Measurements from ENCODE around the gene SKAP1.
"Not testable (repeated sequence)": the region's sequence is repeated elsewhere in the genome, so short reads cannot be mapped to it uniquely, and the experiment has no call there.

SKAP1 gene

DNA sequence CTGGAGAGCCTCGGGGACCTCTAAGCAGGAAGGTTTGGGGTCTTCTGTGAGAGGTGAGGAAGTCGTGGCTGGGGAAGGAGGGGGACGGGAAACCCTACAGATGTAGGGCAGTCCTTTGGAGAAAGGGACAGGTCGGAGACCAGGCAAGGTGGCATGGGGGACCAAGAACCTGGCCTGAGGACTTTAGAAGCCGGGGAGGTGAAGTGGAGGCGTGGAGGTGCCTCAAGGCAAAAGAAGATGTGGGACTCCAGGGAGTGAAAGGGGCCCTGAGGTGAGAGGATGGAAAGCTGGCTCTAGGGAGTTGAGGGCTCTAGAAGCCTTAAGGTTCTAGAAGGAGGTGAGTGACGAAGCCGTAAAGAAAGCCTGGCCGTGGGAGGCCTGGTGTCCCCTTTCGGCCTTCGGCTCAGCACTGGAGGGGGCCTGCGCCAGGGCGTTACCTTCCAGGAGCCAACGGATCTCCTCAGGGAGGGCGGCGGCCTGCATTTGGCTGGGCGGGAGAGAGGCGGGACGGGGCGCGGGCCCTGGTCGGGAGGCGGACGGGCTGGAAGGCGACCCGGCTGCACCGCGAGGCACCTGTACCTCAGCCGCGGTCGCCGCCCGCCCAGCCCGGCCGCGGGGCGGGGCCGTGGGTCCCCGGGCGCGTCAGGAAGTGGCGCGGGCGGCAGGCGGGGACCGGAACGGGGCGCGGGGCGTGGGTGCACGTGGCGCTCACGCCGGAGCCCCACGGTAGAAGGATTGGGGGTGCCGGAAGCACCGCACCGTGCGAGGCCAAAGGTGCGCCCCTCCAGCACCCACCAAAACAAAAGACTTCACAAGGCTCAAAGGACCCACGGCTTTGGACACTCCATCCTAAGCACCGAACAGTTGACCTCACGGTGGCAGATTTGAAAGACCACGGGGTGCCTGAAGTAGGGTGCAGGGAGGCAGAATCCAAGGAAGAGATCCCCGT lies at the start of gene SKAP1:
SKAP1 (minus strand) TSS at position 577 of the 949 bp plus-strand sequence.
- no peak for DNase-seq

DNA sequence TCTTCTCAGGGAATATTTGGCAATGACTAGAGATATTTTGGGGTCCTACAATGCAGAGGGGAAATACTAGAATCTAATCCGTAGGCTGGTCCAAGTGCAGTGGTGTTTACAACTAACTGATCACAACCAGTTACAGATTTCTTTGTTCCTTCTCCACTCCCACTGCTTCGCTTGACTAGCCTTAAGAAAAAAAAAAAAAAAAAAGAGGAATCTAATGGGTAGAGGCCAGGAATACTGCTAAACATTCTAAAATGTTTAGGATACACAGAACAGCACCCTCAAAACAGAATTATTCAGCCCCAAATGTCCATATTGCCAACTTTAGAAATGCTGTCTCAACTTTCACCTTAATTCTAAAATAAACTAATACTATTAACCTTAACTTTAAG lies 49.0 kb upstream of the SKAP1 start:
- no peak for DNase-seq

DNA sequence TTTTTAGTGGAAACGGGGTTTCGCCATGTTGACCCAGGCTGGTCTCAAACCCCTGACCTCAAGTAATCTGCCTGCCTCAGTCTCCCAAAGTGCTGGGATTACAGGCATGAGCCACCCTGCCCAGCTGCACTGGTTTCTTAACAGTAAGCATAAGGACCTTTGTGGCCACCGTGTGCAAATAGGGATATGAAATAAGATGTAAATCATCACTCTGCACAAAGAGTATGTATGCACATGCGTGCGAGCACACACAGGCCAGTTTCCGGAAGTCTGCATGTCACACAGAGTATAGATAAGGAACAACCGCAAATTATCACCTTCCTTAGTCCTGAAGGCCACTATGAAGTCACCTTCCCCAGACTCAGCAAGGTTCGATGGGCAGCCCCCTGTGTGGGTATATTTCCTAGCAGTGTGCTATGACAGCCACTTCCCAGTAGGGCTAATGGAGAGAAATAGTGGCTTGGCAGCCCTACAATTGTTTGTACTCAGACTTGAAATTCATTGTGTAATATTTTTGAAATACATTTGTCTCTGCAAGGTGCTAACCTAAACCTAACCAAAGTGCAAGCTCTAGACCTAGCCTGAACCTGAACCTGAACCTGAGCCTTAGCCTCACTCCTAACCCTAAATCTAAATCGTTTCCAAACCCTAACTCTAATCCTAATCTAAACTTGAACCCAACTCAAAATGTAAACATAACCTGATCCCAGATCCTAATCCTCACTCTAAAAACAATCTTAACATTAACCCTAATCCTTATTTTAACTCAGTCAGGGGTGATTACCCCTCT lies 48.4 kb upstream of the SKAP1 start:
- no peak for DNase-seq

DNA sequence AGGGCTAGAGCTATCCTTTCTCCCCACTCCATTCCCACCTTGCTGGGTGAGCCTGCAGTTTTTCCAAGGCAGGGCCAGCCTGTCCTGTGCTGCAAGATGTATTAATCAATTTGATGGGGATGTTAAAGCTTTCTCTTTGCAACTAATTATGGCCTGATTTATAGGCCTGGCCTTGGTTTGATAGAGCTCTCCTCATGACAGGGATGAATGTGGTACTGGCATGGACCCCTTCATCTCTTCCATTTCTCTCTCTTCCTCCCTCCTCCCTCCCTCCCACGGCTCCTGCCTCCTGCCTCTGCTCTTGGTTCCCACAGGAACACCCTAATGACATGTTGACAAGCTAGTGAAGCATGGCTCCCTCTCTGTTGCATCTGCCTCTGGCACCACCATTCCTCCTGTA lies 47.2 kb upstream of the SKAP1 start:
- no peak for DNase-seq

DNA sequence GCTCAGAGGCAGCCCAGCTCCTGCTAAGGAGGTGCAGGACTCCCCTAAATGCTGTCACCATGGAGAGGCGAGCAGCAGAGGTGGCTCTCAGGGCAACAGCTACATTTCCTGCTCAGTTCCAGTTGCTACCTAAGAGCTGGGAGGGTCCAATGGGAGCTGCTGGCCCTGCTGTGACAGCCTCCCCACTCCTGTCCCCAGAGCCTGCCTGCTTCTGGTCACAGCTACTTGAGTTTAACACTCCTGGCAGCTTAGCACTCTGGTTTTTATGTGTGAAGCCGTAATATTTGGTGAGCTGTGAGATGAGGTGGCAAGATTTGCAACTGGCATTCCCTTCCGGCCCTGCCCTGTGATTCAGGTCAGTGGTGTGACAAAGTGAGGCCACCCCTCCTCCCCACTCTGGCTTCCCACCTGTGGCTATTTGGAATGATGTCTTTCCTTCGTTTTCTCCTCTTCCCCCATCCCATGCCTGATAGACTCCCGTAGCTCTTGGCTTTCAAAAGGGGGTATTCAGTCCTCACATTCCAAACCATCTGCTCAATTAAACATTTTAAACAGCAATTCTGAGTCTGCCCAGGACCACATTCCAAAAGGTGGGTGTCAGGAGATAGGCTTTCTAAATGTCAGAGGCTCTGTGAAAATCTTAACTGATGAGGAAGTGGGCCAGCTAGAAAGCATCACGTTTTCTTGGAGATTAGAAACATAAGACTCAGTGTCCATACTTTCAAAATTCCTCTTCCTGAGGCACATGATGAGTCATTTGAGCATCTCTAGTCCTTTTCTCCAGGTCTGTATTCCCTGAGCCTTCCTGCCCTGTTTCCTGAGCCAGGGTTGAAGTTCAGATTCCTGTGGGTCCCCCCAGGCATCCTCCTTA lies 42.6 kb upstream of the SKAP1 start:
- no peak for DNase-seq

DNA sequence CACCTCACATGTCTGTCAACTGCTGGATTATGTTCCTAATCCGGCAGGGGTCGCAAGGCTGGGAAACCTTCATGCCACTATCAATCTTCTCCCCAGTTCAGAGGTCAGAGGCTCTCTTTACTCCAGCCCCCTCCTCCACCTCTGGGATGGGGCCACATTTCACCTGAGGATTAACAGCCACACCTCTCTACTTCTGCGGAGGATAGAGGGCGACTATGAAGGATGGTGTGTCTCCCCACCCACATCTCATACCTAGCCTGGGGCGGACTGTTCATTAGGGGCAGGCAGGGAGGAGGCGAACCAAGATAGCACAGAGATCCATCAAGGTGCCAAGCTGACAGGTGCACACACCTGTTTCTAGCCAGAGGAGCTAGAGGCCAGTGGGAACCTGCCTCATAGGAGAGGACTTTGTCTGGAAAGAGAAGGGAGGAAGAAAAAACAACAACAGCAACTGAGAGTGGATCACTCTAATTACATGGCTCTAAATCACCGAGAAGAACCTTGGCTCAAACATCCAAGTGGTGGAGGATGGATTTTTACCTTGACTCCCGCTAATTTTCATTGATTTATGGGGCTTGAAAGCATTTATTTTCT lies 41.9 kb upstream of the SKAP1 start:
- no peak for DNase-seq

DNA sequence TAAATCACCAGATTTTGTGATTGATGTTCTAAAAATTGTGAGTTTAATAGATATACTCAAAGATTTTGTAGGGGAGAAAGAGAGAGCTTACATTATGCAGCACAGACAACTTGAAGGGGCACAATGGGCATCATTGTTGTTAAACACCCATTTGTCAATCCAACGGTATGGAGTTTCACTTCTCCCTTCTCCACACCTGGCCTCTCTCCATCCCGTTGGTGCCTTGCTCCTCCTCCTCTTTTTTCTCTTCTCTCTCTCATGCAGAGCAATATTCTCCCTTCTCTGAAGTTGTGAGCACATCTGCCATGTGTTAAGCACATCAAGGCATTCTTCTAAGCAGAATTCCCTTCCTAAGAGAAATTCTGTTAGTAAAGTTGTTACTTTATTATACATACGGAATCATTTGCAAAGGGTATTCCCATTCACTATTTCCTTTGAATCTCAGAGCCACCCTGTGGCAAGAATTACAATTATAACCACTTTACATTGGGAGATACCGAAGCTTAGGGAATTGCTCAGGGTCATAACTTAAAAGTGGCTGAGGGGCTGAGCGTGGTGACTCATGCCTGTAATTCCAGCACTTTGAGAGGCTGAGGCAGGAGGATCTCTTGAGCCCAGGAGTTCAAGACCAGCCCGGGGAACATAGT lies 40.5 kb upstream of the SKAP1 start:
- DNase-seq: no peak

DNA sequence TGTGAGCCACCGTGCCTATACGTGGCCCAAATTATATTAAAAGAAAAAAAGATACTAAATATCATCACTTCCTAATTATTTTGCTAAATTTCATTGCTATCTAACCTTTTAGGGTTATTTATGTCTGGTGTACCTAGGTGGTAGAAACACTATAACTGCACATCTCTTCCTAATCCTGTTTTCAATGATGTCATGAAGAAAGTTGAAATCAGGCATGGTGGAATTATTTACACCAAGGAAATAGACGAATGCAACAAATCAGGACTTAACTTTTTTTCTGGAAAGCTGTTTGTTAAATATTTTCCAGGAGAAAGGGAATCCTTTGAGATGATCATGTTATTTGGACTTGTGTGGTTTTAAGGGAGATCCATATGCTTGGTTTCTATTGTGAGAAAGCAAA lies 39.2 kb upstream of the SKAP1 start:
- no peak for DNase-seq

DNA sequence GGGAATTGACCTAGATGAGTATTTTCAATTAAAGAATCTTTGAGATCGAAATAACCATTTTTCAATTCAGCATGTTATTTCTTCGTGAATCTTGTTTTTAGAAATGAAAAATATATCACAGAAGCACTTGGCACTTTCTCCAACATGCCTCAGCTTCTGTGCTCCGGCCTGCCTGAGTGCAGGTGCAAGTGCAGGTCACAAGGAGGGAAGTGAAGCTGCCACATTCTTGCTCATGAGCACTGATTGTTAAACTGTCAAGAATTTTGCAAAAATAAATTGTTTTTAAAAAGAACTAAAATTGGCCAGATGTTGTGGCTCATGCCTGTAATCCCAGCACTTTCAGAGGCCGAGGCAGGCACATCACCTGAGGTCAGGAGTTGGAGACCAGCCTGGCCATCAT lies 38.3 kb upstream of the SKAP1 start:
- no peak for DNase-seq

DNA sequence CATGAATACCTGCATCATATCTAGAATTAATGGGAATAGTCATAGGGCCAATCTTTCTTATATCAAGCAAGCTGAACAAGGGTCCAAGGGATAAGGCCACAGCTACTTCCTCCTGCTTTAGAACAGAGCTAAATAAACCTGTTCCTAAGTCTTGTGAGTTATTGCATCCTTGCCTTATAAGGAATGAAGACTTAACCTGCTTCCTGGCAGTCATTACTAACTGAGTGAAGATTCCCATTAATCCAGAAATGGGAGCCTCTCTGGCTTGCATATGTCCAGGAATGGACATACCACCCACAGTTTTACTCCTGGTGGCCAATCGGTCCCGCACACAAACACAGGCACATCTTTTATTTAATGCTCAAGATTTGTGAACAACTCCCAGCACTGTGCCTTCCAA lies 35.9 kb upstream of the SKAP1 start:
- no peak for DNase-seq

DNA sequence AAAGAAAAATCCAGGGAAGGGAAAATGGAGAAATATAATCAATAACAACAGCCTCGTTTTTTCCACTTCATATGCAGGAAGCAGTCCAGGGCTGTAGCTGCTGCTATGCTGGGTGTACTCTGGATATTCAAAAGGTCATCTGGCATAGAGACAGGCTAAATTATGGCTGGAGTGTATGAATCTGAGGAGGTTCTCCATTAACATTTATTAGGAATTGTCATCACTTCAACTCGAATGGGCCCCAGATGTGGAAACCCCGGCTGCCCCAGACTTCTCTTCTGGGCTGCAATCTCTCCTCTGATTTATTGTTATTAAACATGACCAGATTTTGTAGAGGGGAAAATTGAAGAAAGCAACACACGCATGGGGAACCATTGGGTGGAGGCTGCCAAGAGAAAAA lies 33.5 kb upstream of the SKAP1 start:
- no peak for DNase-seq

DNA sequence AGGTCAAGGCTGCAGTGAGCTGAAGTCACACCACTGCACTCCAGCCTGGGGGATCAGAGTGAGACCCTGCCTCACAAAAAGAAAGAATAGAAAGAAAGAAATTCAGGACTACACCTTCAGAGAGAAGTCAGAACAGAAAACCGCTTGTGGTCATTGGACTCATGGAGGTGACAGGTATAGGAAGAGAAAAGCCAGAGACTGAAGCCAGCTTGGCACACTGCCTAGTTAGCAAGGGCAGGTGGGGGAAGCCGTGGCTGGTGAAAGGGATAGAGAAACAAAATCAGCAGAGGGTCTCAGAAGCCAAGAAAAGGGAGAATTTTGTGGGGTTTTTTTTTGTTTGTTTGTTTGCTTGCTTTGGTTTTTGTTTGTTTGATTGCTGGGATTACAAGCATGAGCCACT lies 32.9 kb upstream of the SKAP1 start:
- no peak for DNase-seq

DNA sequence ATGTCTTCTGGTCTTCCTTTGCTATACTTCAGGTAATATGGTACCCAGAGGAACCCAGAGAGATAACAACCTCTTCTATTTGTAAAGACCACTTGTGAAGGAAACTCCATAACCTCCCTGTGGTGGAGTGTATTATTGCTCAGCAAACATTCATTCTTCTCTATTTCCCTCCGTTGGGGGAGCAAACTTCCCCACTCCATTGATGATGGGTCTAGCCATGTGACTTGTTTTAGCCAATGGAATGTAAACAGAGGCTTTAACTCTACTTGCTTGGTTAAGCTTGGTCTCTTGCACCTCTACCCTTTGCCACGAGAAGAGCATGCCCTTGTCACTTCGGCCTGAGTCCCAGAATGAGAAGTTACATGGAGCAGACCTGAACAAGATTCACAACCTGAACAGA lies 30.0 kb upstream of the SKAP1 start:
- DNase-seq: no peak

DNA sequence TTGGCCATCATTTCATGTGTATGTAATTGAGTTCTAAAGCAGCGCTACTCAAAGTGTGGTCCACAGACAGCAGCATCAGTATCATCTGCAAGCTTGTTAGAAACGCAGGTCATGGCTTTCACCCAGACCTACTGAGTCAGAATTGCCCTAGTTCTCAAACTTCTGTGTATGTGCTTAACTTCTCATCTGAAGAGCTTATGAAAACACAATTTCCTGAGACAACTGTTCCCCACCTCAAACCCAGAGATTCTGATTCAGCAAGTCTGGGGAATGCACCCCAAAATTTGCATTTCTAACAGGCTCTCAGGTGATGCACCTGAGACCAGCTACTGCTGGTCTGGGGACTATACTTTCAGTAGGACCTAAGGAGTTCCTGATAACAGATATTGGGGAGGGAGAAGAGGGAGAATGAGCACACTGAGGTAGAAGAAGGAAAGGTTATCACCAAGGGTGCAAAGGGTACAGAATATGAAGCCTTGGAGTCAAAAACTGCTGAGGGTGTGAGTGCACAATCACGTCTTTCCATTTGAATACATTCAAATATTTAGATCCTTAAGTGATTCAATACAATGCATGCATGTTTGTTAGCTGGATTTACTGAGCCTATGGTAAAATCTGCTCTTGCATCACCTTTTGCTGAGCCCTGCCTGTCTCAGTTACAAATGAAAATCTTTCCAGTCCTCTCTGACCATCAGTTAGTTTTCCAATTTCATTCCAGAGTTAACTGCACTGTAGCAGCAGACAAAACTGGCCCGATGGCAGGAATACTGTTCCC lies 29.2 kb upstream of the SKAP1 start:
- DNase-seq: no peak

DNA sequence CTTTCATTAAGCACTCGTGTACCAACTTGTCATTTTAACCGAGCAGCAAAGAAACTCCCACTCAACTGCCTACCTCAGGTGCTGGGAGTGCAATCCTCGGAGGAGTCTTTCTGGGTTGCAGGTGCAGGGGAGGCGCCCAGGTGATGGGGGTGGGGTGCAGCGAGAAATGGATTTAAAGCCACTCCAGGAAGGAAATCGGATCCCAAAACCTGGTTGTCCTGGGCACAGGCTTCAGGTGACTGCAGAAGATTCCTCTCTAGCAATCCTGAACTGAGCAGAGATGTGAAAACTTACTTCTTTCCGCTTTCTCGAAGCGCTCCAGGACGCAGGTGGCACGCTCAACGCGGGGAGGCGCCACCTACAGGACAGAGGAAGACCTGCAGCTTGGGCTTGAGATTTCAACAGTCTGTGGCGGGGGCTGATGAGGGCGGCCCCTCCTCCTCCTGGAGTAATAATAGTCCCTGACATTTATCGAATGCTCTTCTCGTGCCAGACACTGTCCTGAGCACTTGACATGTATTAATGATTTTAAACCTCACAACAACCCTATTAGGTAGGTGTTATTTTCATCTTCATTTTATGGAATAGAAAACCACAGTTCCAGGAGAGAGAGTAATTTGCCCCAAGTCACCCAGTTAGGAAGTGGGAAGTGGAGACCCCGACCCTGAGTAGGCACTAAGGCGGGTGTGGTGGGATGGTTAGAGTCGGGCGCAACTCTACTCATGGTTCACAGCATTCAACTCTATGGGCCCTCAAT lies 27.2 kb upstream of the SKAP1 start:
- DNase-seq: peak; percentile 40

DNA sequence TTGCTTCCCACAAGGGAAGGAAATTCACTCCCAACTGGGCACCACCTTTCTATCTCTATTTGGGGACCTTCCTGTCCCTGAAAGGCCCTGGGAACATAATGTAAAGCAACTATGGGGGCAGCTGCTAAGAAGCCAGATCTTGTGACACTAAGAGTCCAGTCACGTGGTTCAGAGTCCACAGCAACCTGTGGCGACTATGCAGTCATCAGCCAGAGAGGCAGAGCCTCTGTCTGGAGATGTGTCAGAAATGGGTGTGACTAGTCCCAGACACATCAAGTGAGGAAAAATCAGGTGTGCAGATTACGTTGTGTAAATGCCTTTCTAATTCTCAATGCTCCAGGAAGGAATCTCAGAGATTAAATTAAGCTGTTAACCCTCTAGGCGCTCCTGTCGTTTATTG lies 26.6 kb upstream of the SKAP1 start:
- no peak for DNase-seq

DNA sequence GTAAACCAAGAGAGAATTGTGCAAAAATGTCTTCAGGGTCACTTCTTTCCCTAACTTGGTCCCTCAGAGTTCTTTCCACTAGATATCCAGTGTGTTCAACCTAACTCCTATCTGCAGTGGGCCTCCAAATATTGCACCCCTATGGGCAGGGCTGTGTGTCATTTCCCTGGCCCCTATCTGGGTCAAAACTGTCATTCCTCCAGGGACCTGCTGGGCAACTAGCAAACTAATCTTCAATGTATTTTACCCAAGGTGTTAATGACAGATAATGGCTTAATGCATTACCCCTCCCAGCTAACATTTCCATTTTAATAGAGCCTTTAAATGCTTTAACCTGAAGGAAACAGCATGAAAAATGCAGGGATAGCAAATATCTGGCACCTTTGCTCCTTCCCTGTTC lies 25.8 kb upstream of the SKAP1 start:
- no peak for DNase-seq

DNA sequence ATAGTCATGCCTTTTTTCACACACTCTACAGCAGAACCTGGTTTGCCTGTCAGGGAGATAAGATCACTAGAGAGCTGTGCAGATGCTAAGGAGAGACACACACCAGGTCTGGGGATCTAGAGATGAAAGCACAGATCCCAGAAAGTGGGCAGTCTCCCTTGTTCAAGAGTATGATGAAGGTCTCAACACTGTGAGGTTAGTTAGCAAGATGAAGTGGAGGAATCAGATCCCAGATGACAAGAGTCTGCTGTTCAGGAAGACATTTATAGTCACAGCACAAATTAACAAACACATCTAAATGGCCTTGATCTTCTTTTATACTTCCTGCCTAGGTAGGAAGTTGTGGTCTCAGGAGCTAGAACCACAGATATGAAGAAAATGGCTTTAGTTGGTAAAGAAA lies 23.4 kb upstream of the SKAP1 start:
- DNase-seq: no peak

DNA sequence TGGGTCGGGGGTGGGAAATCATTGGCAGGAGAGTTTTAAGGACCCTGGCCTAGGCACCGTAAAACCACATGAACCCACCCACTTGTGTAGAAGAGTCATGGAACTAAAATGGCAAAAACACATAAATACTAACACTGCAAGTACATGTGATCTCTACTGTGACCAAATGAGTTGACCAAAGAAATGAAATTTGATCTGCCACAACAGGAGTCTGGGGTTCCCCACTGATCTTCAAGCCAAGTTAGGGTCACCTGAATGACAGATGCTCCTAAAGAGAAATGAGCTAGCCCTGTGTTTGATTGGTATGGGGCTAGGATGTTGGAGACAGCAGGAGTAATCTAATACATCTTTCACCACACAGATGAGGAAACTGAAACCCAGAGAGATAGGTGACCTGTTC lies 21.5 kb upstream of the SKAP1 start:
- no peak for DNase-seq

DNA sequence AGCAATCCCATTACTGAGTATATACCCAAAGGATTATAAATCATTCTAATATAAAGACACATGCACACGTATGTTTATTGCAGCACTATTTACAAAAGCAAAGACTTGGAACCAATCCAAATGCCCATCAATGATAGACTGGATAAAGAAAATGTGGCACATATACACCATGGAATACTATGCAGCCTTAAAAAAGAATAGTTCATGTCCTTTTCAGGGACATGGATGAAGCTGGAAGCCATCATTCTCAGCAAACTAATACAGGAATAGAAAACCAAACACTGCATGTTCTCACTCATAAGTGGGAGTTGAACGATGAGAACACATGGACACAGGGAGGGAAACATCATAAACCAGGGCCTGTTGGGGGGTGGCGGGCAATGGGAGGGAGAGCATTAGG lies 19.3 kb upstream of the SKAP1 start:
- DNase-seq: not testable (repeated sequence)

DNA sequence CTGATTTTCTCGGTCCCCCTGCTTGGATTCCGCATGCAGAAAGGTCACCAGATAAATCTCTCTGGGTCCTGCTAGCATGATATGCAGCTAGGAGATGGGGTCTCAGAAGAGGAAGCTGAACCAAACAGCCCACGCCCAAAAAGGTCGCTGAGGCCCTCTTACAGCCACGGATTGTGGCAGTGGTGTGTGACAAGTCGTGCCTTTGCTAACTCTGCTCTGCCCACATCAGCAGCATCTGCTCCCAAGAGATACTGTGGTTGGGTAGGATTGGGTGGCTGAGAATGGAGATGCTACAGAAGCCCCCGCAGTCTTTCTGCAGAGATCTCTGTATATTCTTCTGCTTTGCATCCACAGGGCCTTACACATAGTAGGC lies 15.2 kb upstream of the SKAP1 start:
- DNase-seq: no peak

Measured in NCI-H748 treated with DMSO at 0.1 percent for 48 hours (cell line).